ENCODE measurements around the gene RPP25L. TPM values are rescaled to one million over a fixed set of nuclear protein-coding genes. Genes with fewer than 3 reads are reported as not detected.

Gene RPP25L
- total RNA-seq, 1 experiment from 2014 or later: 24.5 TPM

- TF ChIP-seq ETV6 (CRISPR knock-in tag; IDR thresholded peaks at IDR 0.05) (0 out of 2 replicates have a peak, but pooled peaks have one; percentile 38), KAT7 (CRISPR knock-in tag; IDR thresholded peaks at IDR 0.05; ENCODE audit: borderline replicate concordance) (peak; percentile 37; the same call in 1 of the 2 replicates)
These were observed 22.1 kb downstream of the RPP25L start, which contains the start of gene CNTFR (continued) for GRCh38 chr9:34589636-34590380.

- Mint-ChIP-seq H3K9me3 (no peaks in the 10 kb centered on the region), H3K4me3 (peak overlapping the region; percentile 78), H3K36me3 (no peaks in the 10 kb centered on the region), H3K4me1 (peaks cover 46% of the 10 kb centered on the region), H3K27me3 (ENCODE audit: low read depth) (peaks cover 96% of the 10 kb centered on the region), H3K27ac (no peak overlapping the region)
- DNase-seq (ENCODE audit: low spot score) (no peak), ATAC-seq (no peak)
- TF ChIP-seq ZNF423 (CRISPR knock-in tag; IDR thresholded peaks at IDR 0.05): peak; percentile 22; the same call in 1 of the 2 replicates
- TF ChIP-seq AFF4 (CRISPR knock-in tag; IDR thresholded peaks at IDR 0.05; ENCODE audit: borderline replicate concordance): no peak
- POLR2A ChIA-PET: no interaction called here
- CTCF ChIA-PET: interaction anchor here (0.7 to 4.5 kb wide), 7 partner anchors 10 to 49 kb away, joined by 3 to 22 read pairs (median 10); no protein-coding TSS in a partner anchor
These were observed 22.9 kb downstream of the RPP25L start for GRCh38 chr9:34588671-34589635.

GRCh38 chr9:34587271-34587670 lies 24.6 kb downstream of the RPP25L start:
- Mint-ChIP-seq H3K4me1 (peaks cover 34% of the 10 kb centered on the region), H3K36me3 (no peaks in the 10 kb centered on the region), H3K4me3 (no peak overlapping the region), H3K27ac (no peak overlapping the region), H3K27me3 (ENCODE audit: low read depth) (peaks cover 92% of the 10 kb centered on the region), H3K9me3 (no peaks in the 10 kb centered on the region)
- no peak for ATAC-seq
- no peak for DNase-seq (ENCODE audit: low spot score)
- CTCF ChIA-PET: interaction anchor here (1.1 to 4.5 kb wide), 6 partner anchors 9 to 183 kb away, joined by 3 to 22 read pairs (median 14); no protein-coding TSS in a partner anchor
- no peak for TF ChIP-seq ZMAT4 (CRISPR knock-in tag; IDR thresholded peaks at IDR 0.05)
- no peak for TF ChIP-seq EMX1 (CRISPR knock-in tag; IDR thresholded peaks at IDR 0.05)
- no peak for TF ChIP-seq FOXJ3 (CRISPR knock-in tag; IDR thresholded peaks at IDR 0.05; ENCODE audit: borderline replicate concordance)
- no peak for TF ChIP-seq ZNF416 (CRISPR knock-in tag; IDR thresholded peaks at IDR 0.05)
- no peak for TF ChIP-seq GTF2I (CRISPR knock-in tag; conservative IDR thresholded peaks at IDR 0.05)
- no peak for TF ChIP-seq CDX4 (CRISPR knock-in tag; IDR thresholded peaks at IDR 0.05; ENCODE audit: borderline replicate concordance)
- POLR2A ChIA-PET: no interaction called here

GRCh38 chr9:34585946-34586669 lies 25.8 kb downstream of the RPP25L start:
- DNase-seq (ENCODE audit: low spot score) (no peak), ATAC-seq (no peak)
- Mint-ChIP-seq H3K9me3 (no peaks in the 10 kb centered on the region), H3K27ac (no peak overlapping the region), H3K27me3 (ENCODE audit: low read depth) (peaks cover 91% of the 10 kb centered on the region), H3K36me3 (no peaks in the 10 kb centered on the region), H3K4me3 (no peak overlapping the region), H3K4me1 (peaks cover 30% of the 10 kb centered on the region)
- ChIA-PET CTCF (interaction anchor here (0.8 to 4.5 kb wide), 6 partner anchors 17 to 182 kb away, joined by 3 to 22 read pairs (median 4); no protein-coding TSS in a partner anchor), POLR2A (no interaction called here)
- TF ChIP-seq SMAD3 (CRISPR knock-in tag; IDR thresholded peaks at IDR 0.05; ENCODE audit: borderline replicate concordance): no peak
- TF ChIP-seq NR1H2 (CRISPR knock-in tag; IDR thresholded peaks at IDR 0.05): no peak
- no peak for TF ChIP-seq ZSCAN18 (CRISPR knock-in tag; IDR thresholded peaks at IDR 0.05)
- TF ChIP-seq IRF2 (CRISPR knock-in tag; IDR thresholded peaks at IDR 0.05; ENCODE audit: borderline replicate concordance, low read depth): no peak
- no peak for TF ChIP-seq CTCF (IDR thresholded peaks at IDR 0.05)
- no peak for TF ChIP-seq ATF3 (CRISPR knock-in tag; conservative IDR thresholded peaks at IDR 0.05)
